T-cell (primary cell): ENCODE results near the gene PRKN. TPM values are rescaled to one million over a fixed set of nuclear protein-coding genes. Genes with fewer than 3 reads are reported as not detected.
"Not testable (repeated sequence)": the region's sequence is repeated elsewhere in the genome, so short reads cannot be mapped to it uniquely, and the experiment has no call there.

ENCODE experiments used
- ATAC-seq, 4 experiments: fragments of 200-7000 bp in 3 of 4; fragments of 150-1000 bp in 1 of 4; cut with Tn5 transposase; replicated peaks in 1 of 4; 1 replicate in 3 of 4; 2 replicates in 1 of 4; pipeline ENCODE4 v1.10.0; 2021; ENCODE audit warnings: moderate library complexity in 3 of 4, mild to moderate bottlenecking in 2 of 4, moderate number of reproducible peaks in 1 of 4
- CTCF ChIA-PET, 2 donors: fragments of 300-600 bp; sonication (Branson Sonifier 250); formaldehyde crosslinking; loops; one replicate each; lab custom pipeline; 2022; ENCODE audit warnings: antibody characterized with exemption in 2 of 2; lab: Charles Lee
- POLR2A ChIA-PET, 2 donors: fragments of 300-600 bp; sonication (Branson Sonifier 250); formaldehyde crosslinking; loops; one replicate each; lab custom pipeline; 2022; ENCODE audit warnings: antibody characterized with exemption in 2 of 2; lab: Charles Lee
- DNase-seq, 35 experiments: peaks; one replicate each; pipeline versions ENCODE4 v3.0.0 to v3.0.0-alpha.2; 2013 to 2023
- H3K27ac ChIP-seq: one replicate; pipeline ENCODE4 v1.5.1; 2013; ENCODE audit warnings: low read length
- H3K27me3 ChIP-seq, 2 experiments: replicated peaks in 1 of 2; 1 replicate in 1 of 2; 2 replicates in 1 of 2; pipeline versions ENCODE4 v1.6.1 to v1.7.0; 2013; ENCODE audit warnings: low read length in 1 of 2, mixed read lengths in 1 of 2; ENCODE audit not compliant: control insufficient read depth in 2 of 2, insufficient read depth in 2 of 2; ENCODE audit errors: extremely low read depth in 1 of 2
- H3K36me3 ChIP-seq, 2 donors: 1 replicate in 1 of 2; 2 replicates in 1 of 2; pipeline versions ENCODE4 v1.6.1 to v1.7.0; 2013; ENCODE audit warnings: low read length in 1 of 2; ENCODE audit not compliant: control insufficient read depth in 2 of 2, insufficient read depth in 1 of 2; ENCODE audit errors: extremely low read depth in 1 of 2
- H3K4me1 ChIP-seq, 2 experiments: 1 replicate in 1 of 2; 2 replicates in 1 of 2; pipeline versions ENCODE4 v1.6.1 to v1.7.0; 2013; ENCODE audit warnings: low read length in 2 of 2, mixed read lengths in 1 of 2; ENCODE audit not compliant: insufficient read depth in 2 of 2, control insufficient read depth in 1 of 2; ENCODE audit errors: extremely low read depth in 1 of 2
- H3K4me3 ChIP-seq, 2 donors: 1 replicate in 1 of 2; 2 replicates in 1 of 2; pipeline versions ENCODE4 v1.5.1 to v1.7.0; 2013; ENCODE audit warnings: mild to moderate bottlenecking in 2 of 2, low read length in 1 of 2, moderate library complexity in 1 of 2; ENCODE audit not compliant: control insufficient read depth in 1 of 2; ENCODE audit errors: extremely low read depth in 1 of 2
- H3K9me3 ChIP-seq: 2 replicates; pipeline ENCODE4 v1.7.0; 2013
- H3K27ac Mint-ChIP-seq, 2 donors: one replicate each; pipeline ENCODE4 v1.8.0; 2020 to 2021; ENCODE audit warnings: mild to moderate bottlenecking in 2 of 2, mixed read lengths in 2 of 2
- H3K27me3 Mint-ChIP-seq, 2 donors: one replicate each; pipeline ENCODE4 v1.8.0; 2021 to 2022; ENCODE audit warnings: mixed read lengths in 2 of 2
- H3K36me3 Mint-ChIP-seq: one replicate; pipeline ENCODE4 v1.8.0; 2021; ENCODE audit warnings: mixed read lengths
- H3K4me1 Mint-ChIP-seq, 3 donors: one replicate each; pipeline ENCODE4 v1.8.0; 2020 to 2022; ENCODE audit warnings: mixed read lengths in 3 of 3, mild to moderate bottlenecking in 1 of 3
- H3K4me3 Mint-ChIP-seq, 3 donors: one replicate each; pipeline ENCODE4 v1.8.0; 2020 to 2022; ENCODE audit warnings: mild to moderate bottlenecking in 3 of 3, mixed read lengths in 3 of 3, moderate library complexity in 3 of 3
- H3K9me3 Mint-ChIP-seq, 3 donors: one replicate each; pipeline ENCODE4 v1.8.0; 2020 to 2022; ENCODE audit warnings: mixed read lengths in 3 of 3
- WGBS: methylation state at CpG from one replicate; pipeline ENCODE4 v1.1.5; 2013; ENCODE audit warnings: missing lambda C conversion rate; ENCODE audit not compliant: insufficient coverage; 5-methylcytosine and 5-hydroxymethylcytosine counted together
- total RNA-seq, 35 experiments: library from RNA in 6 of 35; stranded (reverse) in 6 of 35; fragments of 120-200 nt in 1 of 35; gene quantifications; one replicate each; pipeline versions ENCODE4 v1.2.1 to v1.2.4 and lab custom pipeline; 2013 to 2026

PRKN gene
- total RNA-seq, 5 donors from 2014 or later (not counting 1 experiment from before 2014, with no cell fraction given): 3.4 to 7.7 (median 6.1) TPM

DNA sequence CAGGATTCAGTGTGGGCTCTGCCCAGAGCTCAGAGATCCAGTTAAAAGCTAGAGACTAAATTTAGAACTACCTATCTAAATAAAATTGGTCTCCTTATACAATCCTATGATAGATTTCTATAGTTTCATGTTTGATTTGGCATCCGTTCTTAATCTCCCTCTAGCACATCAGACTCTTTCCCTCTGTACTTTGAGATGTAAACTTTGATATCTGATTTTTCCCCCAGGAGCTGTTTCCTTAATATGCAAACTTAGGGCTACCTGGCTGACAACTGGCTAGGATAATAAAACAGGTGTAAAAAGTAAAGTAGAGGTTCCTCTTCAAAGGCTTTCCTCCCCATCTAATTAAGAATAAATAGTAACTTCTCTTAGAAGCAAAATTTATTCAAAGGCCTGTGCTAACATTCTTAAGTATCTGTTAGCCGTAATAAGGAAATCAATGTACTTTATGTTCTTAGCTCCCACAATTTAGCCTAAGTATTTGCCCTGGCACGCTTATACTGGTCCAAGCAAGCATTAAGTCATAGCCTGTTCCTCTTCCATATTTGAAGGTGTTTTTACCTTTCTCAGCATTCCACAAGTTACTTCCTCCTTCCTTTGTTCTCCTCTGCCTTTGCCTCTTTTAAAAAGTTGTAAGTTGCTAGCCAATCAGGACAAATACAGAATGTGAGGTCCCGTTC is 1396.0 kb downstream of the PRKN start:
- H3K4me3 ChIP-seq, H3K36me3 ChIP-seq, H3K27me3 ChIP-seq, H3K27ac ChIP-seq, H3K4me1 Mint-ChIP-seq, H3K9me3 ChIP-seq, POLR2A ChIA-PET, H3K9me3 Mint-ChIP-seq, H3K27me3 Mint-ChIP-seq, H3K4me1 ChIP-seq, H3K36me3 Mint-ChIP-seq, CTCF ChIA-PET, H3K4me3 Mint-ChIP-seq, DNase-seq, H3K27ac Mint-ChIP-seq, ATAC-seq: not testable (repeated sequence)
- 100% methylated on average over 2 of the region's 4 CpGs for WGBS

DNA sequence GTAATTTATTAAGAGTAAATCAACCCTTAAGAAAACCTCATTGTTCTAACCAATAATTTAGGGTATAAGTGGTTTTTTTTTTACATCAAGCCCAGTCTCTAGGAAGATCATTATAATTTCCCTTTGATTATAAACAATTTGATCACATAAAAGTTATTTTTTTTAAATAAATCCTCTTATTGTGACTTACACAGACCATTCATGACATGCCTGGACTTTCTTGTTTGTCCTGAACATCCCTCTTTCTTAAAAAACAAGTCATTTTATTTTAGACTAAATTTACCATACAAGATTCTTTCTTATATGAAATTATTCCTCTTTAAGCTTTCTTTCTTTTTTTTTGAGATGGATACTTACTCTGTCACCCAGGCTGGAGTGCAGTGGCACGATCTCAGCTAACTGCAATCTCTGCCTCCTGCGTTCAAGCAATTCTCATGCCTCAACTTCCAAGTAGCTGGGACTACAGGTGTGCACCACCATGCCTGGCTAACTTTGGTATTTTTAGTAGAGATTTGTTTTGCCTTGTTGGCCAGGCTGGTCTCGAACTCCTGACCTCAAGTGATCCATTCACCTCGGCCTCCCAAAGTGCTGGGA is 1400.1 kb downstream of the PRKN start:
- no peak for ATAC-seq
- no peaks in the 10 kb centered on the region for H3K27me3 ChIP-seq
- Mint-ChIP-seq H3K27me3 (peaks cover 3 to 7% of the 10 kb centered on the region in 2 donors), H3K36me3 (no peaks in the 10 kb centered on the region), H3K4me1 (no peaks in the 10 kb centered on the region), H3K27ac (no peak overlapping the region), H3K9me3 (peaks cover 0 to 4% (median 3%) of the 10 kb centered on the region in 3 donors), H3K4me3 (no peak overlapping the region)
- H3K4me3 ChIP-seq: no peak overlapping the region
- WGBS: no CpG with 5 or more reads among the region's 4 CpGs
- no peaks in the 10 kb centered on the region for H3K4me1 ChIP-seq
- no peak for DNase-seq
- no peak overlapping the region for H3K27ac ChIP-seq
- H3K36me3 ChIP-seq: no peaks in the 10 kb centered on the region
- CTCF ChIA-PET: no interaction called here
- no peaks in the 10 kb centered on the region for H3K9me3 ChIP-seq
- POLR2A ChIA-PET: no interaction called here

DNA sequence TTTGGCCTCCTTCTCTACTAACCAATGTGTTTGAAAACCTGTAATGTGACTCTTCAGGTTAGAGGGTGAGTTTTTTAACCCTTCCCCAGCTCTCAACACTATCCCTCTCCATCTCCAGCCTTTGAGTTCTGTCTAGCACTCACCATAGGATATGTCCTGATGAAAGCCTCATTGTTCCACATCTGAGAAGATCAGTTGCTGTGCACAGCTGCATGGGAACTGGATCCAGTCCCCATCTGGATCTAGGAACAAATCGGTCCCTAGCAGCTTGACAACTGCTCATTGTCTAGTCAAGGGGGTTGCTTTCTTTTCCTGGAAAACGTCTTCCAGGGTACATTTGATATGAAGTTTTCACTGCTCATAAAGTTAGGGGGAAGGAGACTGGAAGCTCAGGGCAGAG is 1408.3 kb downstream of the PRKN start:
- H3K27ac ChIP-seq: no peak overlapping the region
- Mint-ChIP-seq H3K36me3 (no peaks in the 10 kb centered on the region), H3K9me3 (peaks cover 0 to 4% (median 0%) of the 10 kb centered on the region in 3 donors), H3K27me3 (peaks cover 3 to 10% of the 10 kb centered on the region in 2 donors), H3K4me1 (no peaks in the 10 kb centered on the region), H3K27ac (no peak overlapping the region), H3K4me3 (no peak overlapping the region)
- H3K36me3 ChIP-seq: no peaks in the 10 kb centered on the region
- H3K9me3 ChIP-seq: no peaks in the 10 kb centered on the region
- no peaks in the 10 kb centered on the region for H3K4me1 ChIP-seq
- no peak overlapping the region for H3K4me3 ChIP-seq
- WGBS: 100% methylated on average over 1 of the region's 2 CpGs
- CTCF ChIA-PET: no interaction called here
- no peak for DNase-seq
- ATAC-seq: no peak
- no peaks in the 10 kb centered on the region for H3K27me3 ChIP-seq
- POLR2A ChIA-PET: no interaction called here

GRCh38 chr6:161318456-161318855 is 1409.1 kb downstream of the PRKN start:
- ATAC-seq: no peak
- CTCF ChIA-PET: no interaction called here
- H3K36me3 Mint-ChIP-seq: no peaks in the 10 kb centered on the region

GRCh38 chr6:161316531-161316930 is 1411.0 kb downstream of the PRKN start:
- Histone ChIP-seq H3K4me1 (no peaks in the 10 kb centered on the region), H3K9me3 (no peaks in the 10 kb centered on the region), H3K4me3 (no peak overlapping the region), H3K27me3 (no peaks in the 10 kb centered on the region), H3K36me3 (no peaks in the 10 kb centered on the region), H3K27ac (no peak overlapping the region)
- no CpG with 5 or more reads among the region's 3 CpGs for WGBS
- H3K4me3 Mint-ChIP-seq: no peak overlapping the region
- no peaks in the 10 kb centered on the region for H3K4me1 Mint-ChIP-seq
- POLR2A ChIA-PET: no interaction called here
- DNase-seq (no peak), ATAC-seq (no peak)
- H3K36me3 Mint-ChIP-seq: no peaks in the 10 kb centered on the region
- peaks cover 0 to 3% of the 10 kb centered on the region in 2 donors for H3K27me3 Mint-ChIP-seq
- CTCF ChIA-PET: interaction anchor here in 1 of 2 donors (0.7 kb wide), 1 partner anchor 1453 kb away, joined by 3 read pairs; no protein-coding TSS in a partner anchor
- H3K27ac Mint-ChIP-seq: no peak overlapping the region
- peaks cover 0 to 4% (median 0%) of the 10 kb centered on the region in 3 donors for H3K9me3 Mint-ChIP-seq

More at GRCh38 chr6:161318456-161318855, 1409.1 kb downstream of the PRKN start:
- Histone ChIP-seq H3K9me3 (no peaks in the 10 kb centered on the region), H3K27ac (no peak overlapping the region), H3K4me3 (no peak overlapping the region), H3K36me3 (no peaks in the 10 kb centered on the region), H3K27me3 (no peaks in the 10 kb centered on the region), H3K4me1 (no peaks in the 10 kb centered on the region)
- Mint-ChIP-seq H3K4me1 (no peaks in the 10 kb centered on the region), H3K27me3 (peaks cover 3 to 10% of the 10 kb centered on the region in 2 donors), H3K27ac (no peak overlapping the region), H3K9me3 (peaks cover 0 to 4% (median 0%) of the 10 kb centered on the region in 3 donors), H3K4me3 (no peak overlapping the region)
- no peak for DNase-seq
- POLR2A ChIA-PET: no interaction called here
- WGBS: 79% methylated on average over 2 of the region's 6 CpGs

- CTCF ChIA-PET, H3K4me3 ChIP-seq, H3K27me3 Mint-ChIP-seq, H3K9me3 ChIP-seq, H3K4me3 Mint-ChIP-seq, POLR2A ChIA-PET, H3K27ac ChIP-seq, H3K4me1 Mint-ChIP-seq, H3K36me3 ChIP-seq, H3K9me3 Mint-ChIP-seq, H3K27ac Mint-ChIP-seq, DNase-seq, H3K27me3 ChIP-seq, ATAC-seq, H3K4me1 ChIP-seq, H3K36me3 Mint-ChIP-seq: not testable (repeated sequence)
- WGBS: 56% methylated on average over 8 of the region's 15 CpGs
These were observed 1412.2 kb downstream of the PRKN start for GRCh38 chr6:161315246-161315917.
